HG02938 (cell line): ENCODE data around the gene CPNE5.

Experiments used
- ATAC-seq: cut with Tn5 transposase; IDR thresholded peaks from one replicate; pipeline ENCODE4 v1.9.1; 2021; ENCODE audit warnings: mild to moderate bottlenecking, moderate library complexity; ENCODE audit not compliant: unreplicated experiment

CPNE5 gene

DNA sequence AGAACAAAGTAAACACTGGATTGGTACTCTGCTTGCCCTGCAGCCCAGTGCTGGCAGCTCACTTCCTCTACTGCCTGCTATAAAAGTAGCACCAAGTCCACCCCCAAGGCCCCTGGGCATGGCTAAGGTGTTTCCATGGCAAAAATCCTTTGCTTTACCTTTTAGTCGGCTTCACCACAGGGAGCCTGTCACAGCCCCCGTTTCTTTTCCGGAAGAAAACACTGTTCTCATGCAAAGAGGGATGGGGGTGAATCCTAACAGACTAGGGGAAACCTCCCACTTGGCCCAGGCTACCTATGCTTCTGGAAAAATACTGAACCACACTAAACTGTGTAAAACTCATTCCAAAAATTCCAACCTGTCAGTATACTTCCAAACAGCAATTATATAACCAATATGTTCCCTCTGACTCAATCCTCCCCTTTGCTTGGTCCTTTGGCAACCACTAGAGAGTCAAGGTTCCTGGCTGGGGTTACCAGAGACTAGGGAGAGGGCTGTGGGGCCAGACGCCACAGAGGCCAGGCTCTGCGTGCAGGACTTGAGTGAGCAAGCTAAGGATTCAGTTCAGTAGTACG is 19.2 kb upstream of the CPNE5 start:
- no peak for ATAC-seq

DNA sequence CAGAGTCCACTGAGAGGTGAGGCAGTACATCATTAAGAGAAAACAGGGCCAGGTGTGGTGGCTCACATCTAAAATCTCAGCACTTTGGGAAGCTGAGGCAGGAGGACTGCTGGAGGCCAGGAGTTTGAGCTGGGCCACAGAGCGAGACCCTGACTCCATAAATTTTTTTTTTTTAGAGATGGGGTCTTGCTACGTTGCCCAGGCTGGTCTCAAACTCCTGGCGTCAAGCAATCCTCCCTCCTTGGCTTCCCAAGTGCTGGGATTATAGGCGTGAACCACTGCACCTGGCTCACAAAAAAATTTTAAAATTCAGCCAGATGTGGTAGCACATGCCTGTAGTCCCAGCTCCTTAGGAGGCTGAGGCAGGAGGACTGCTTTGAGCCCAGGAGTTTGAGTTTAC is 18.1 kb upstream of the CPNE5 start:
- no peak for ATAC-seq

DNA sequence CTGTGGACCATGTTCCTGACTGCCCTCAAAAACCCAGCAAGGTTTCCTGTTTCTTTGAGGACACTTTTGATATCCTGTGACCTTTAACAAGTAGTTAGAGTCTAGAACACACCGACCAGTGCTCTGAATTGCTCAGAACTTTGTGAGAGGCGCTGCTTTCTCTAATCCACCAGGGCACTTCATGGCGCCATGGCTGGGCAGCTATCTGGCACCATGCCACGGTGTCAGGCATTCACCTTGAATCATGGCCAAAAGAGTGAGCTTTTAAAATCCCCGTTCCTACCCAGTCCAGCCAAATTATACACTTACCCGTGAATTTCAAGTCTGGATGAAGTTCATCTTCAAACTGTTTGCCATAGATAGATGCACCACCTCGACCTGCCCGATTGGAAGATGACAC is 17.0 kb upstream of the CPNE5 start:
- ATAC-seq, result no peak

DNA sequence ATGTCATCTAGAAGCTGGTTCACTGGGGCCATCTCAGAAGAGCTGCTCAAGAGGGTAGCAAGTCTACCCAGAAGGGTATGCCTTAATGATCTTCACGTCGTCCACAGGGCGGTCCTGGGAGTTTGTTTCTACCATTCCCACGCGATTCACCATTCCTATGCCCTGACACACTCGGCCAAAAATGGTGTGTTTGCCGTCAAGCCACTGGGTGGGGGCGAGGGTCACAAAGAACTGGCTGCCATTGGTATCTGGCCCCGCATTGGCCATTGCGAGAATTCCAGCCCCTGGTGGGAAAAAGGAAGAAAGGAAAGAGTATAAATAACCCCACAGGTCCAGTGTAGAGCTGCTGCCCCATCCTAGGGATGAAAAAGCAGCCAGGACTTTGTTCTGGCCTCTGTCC is 16.5 kb upstream of the CPNE5 start:
- ATAC-seq, result no peak

DNA sequence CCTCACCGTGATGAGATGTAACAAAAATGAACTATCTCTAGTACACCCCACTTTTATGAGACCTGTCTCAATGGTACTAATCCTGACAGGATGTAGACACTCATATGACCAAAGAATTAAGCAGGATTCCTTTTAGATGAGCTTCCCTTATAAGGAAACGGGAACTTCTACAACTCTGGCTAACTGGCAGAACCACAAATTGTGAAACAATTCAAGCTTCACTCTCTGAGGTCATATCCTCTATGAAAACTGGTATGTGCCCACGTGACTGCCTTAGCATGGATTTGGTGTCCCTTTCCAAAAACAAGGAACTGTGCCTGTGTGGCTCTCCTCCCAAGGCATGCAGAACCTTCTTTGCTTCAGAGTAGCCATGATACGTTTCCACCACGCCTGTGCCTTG is 14.1 kb upstream of the CPNE5 start:
- no peak for ATAC-seq

DNA sequence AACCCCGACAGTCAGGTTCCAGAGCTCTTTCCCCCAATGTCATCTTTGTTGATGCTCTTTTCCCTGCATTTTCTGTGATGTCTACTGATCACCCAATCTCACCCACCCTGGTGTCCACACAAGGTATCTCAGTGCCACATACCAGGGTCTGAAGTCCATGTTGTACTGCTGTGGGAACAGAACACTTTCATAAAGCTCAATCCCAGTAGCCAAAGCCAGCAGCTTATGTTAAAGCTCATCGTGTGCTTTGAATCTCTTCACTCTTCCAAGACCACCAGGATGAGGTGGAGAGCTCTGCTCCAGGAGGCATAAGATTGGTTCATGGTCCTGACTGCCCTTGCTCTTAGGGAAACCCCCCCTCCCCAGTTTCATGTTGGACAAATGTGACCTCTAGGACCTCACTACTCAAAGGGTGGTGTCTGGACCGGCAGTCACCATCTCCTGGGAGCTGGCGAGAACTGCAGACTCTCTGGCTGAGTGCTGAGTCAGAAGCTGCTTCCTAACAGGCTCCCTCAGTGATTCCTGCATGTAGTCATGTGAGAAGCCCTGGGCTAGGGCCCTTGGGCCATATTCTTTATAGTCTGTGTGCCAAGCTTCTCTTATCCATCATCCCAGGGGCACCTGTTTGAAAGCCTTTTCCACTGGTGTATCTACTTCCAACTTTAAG is 13.4 kb upstream of the CPNE5 start:
- no peak for ATAC-seq

DNA sequence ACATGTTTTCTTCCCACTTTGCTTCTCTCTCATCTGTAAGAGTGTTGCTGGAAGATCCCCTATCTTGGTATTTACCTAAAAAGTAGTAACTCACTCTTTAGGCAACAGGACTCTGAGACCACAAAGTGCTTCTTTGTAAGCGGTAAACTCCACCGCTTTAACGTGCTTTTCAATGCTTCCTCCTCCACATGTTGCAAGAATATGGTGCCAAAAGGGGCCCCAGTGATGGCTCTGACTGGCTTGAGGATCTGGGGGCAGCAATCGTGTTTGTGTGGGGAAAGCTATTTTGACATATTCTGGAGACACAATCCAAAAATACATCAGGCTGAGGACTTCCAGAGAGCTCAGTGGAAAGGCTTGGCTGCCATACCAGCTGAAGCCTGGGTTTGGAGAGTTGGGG is 12.4 kb upstream of the CPNE5 start:
- no peak for ATAC-seq

DNA sequence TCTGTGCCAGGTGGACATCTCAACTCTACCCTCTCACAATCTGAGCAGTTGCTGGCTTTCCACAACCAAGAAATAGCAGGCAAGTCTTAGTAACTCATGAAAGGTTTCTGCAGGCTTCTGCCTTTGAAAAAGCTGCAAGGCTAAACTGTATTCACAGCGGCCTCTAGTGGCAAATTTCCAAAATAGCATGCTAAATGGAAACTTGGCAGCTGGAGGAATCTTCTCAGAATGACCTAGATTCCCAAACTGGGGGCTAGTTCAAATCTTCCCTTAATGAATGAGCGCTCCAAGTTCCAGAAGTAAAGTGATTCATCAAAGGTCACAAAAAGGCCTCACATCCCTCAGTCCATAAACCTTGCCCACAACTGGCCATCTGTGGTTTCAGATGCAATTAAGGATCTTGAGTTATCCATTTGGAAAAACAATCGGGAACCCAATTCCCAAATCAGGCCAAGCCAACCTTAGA is 11.9 kb upstream of the CPNE5 start:
- ATAC-seq, result no peak

DNA sequence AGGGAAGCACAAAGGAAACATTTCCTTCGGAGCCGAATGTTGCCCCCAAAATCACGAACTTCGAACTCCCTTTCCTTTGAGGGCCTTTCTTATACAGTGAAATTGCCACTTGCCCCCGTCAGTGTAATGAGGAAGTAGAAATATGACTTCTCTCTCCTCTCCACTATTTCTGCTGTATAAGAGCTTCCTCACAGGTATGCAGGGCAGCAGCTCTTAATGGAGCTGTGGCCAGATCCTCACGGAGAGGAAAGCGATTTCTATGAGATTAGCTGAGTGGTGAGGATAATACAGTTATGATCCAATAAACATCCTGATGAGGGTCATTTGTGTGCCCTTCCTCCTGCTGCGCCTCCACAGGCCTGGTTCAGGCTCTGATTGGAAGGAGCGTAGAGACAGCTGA is 10.8 kb upstream of the CPNE5 start:
- ATAC-seq, result no peak

DNA sequence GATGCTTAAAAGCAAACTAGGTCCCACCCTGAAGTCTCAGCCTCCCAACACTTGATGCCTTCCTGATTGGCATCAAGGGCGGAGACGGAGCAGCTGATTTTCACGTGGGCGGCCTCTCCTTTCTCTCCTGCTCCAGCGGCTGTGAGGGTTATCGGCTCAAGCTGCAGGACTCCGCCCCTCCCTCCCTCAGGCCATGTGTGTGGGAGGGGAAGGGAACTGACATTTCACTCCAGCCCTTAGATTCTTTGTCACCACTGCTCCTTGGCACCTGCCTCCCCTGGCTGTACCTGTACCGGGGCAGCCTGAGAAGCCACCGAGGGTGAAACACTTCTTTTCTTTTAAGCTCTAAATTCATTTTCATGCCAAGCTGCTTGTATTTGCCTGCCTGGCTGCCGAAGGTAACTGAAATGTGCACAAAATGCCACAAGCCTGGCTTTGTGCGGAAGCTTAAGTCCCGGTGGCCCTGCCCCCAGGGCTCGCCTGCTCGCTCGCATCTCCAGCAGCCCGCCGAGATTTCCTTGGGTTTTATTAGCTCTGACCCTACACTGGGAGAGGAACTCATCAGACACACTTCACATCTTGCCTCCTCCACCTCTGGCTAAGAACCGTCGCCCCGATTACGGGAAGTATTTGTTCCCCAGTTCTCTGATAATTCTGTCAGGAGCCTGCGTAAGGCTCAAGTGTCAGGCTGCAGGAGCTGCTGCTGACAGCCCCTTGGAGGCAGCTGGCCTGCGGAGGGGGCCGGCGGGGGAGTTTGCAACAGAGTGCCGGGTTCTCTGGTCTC is 9.6 kb upstream of the CPNE5 start:
- no peak for ATAC-seq

DNA sequence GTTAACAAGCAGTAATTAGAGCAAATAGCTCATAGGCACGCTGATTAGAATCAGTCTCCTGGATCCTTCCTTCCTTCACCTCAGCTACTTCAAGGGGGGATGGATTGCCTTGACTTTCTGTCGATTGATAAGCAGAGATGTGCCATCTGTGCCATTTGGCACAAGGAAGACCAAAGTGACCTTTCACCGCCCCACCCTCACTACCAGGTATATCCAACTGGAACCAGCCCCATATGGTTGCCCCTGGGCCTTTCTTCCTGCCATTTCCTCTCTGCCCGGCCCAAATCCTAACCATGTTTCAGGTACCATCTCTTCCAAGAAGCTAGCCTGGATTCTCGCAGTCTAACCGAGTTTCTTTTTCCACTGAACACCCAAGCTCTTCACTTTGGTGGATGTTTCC is 8.7 kb upstream of the CPNE5 start:
- no peak for ATAC-seq

DNA sequence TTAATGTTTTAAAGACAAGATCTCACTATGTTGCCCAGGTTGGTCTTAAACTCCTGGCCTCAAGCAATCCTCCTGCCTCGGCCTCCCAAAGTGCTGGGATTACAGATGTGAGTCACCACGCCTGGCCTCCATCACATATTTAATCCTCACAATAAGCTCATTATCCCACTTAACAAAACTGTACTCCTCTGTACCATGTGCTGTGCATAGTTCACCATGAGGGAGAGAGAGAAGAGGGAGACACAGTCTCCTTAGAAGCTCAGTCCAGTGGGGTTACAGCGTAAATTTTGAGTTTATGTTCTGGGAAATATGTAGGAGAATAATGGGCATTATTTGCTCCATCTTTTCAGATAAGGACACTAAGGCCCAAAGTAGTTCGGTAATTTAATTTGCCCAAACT is 7.9 kb upstream of the CPNE5 start:
- ATAC-seq, result no peak

DNA sequence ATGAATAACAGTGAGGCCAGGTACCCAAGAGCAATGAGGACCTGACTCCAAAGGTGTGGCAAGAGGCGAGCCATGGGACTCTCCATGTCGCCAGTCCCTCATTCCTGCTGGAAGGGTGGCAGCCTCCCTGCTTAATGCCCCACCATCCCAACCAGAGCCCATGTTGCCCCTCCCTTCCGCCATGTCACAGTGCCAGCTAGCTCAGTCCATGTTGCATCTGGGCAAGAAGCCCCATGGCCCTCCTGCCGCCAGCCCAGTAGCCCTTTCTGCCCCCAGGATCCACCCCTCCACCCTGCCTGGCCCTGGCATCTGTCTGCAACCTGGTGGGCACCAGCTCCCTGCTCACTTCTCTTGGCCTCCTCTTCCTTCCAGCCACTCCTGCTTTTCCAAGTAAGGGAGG is 6.0 kb upstream of the CPNE5 start:
- no peak for ATAC-seq

DNA sequence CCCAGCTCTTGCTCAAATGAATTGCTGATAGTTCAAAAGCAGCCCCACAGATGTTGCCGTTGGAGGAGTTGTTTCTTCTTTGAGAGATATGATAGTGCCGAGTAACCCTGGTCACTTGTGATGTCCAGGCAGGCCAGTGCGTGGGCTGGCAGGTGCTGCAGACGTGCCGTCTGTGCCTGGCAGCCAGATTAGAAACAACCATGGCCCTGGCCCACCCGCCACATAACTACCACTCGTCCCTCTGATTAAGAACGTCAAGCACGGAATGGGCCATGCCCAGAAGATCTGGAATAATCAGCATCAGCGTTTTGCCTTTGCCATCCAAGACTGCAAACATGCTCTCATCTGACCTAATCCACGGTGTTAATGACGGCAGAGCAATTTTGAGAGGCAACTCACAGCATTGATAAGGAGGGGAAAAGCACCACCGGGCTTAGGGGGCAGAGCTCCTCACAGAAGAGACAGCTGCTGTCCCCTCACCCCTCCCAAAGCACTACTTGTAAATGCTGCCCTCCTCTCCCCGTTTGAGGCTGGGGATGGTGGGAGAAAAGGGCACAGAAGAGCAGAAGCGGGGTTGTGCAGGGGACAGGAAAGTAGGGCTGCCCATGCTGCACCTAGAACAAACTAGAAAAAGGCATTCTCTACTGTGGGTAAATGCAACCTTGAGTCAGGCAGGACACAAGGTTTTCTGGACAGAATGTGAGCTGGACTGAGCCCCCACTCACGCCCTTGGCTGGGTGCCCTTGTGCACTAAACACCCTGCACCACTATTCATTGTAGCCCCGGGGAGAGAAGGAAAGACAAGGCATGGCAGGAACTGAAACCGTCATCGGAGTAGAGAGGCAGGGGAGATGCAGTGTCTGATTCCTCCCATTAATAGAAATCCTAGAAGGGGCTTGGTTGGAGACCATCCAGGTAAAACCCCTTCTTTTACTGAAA is 5.3 kb upstream of the CPNE5 start:
- no peak for ATAC-seq

DNA sequence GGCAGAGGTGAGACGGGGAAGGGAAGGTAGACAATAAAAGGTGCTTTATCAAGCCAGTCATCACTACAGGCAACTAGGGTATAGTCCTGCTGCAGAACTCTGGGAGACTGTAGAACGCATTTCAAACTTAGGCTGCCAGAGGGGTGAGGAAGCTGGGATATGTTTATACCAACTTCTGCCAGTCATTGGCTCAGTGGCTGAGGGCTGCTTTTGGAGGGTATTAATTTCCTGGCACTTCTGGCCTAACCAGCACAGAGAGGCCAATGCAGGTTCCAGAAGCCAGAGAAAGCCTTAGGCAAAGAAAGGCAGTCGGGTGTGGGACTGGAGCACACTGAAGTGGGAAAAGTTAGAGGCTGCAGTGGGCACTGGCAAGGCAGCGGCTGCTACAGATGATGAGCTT is 3.9 kb upstream of the CPNE5 start:
- no peak for ATAC-seq

DNA sequence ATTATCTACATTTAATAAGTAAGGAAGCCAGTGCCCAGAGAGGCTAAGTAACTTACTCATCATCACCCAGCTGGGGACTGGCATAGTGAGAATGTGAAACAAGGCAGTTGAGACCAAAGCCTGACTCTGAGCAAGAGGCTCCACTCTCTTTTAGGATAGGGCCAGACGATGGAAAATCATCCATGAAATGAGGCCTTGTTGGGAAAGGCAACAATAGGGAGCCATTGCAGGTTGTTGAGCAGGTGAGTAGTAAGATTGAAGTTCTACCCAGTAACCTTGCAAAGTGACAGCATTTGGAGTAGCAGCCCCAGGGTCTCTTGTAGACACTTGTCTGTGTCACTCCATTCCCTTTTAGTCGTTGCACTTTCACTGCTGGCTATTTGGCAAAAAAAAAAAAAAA is 2.5 kb upstream of the CPNE5 start:
- ATAC-seq, result no peak

DNA sequence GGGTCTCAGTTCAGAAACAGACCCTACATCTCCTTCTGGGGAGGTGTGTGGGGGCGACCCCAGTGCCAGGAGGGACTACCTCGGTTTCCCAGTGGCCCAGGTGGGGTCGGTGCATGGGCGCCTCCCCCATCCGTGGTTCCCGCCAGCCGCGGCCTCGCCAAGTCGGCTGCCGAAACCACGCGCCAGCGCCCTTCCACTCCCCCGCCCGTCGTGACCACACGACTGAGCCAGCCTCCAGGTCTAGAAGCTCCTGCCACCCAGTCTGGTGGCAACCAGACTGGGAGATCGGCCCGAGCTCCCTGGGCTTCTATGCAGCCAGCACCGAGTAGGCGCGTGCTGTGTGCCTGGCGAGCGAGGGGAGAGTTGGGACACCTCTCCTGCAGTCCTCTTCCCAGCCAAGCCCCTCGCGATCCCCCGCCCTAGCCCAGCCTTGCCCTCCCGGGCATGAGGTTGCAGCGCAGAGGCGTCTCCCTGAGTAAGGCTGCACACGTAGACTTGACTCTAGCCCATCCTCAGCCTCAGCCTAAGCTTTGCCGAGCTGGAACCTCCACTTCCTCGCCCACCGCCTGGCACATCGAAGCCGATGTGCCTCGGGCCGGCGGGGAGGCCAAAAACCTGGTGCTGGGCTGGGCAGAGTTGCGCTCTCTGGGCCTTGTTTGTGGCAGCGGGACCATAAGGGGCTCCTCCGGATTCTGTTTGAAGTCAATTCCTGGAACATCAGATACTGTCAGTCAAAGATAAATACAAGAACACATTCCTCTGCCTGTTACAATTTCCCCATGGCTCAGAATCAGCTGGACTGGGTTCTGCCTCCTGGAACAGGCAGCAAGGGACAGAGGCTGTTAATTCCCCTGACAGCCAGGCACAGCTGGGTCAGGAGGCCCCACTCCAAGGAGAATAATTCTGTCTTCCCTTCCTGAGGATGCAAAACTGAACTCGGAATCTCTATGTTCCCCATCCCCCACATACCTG is 1.5 kb upstream of the CPNE5 start:
- no peak for ATAC-seq

DNA sequence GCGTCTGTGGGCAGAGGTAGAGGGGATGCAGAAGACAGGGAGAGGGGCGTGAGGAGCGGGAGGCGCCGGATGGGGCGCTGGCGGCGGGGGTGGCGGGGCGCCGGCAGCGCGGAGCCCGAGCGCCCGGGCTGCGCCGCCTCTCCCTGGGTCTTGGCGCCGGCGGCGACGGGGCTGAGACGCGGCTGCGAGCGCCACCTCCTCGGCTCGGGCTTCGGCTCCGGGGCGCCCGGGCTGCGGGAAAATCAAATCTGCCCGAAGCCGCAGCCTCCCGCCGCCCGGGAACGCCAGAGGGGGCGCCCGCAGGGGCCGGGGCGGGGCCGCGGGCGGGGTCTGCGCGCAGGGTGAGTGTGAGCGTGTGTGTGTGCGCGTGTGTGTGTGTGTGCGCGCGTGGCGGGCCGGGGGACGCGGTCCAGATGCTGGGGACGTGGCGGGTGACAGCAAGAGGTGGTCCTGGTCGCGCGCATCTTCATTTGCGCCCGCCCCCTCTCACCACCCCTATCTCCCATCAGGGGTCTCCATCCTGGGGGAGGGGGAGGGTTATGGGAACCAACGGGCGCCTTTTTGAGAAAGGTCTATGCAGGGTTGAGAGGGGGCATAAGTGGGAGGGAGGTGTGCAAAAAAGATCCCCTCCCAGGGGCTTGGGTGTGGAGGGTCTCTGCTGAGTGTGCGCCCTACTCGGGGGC is 646 bp upstream of the CPNE5 start:
- no peak for ATAC-seq

DNA sequence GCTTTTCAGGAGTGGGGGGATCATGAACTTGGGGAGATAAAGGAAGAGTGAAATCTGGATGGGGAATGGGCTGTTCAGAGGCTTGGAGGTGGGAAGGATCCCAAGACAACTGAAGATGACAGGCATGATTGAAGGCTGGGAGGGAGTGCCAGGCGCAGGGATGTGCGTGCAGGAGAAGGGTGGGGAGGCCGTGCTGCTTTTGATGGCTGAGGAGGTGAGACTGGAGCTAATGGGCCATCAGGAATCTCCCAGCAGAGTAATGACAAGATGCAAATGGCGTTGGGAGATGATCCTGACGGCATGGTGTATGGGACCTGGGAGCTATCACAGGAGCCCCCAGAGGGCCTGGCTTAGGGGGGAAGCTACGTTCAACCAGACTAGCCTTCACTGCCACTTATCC is 1.6 kb downstream of the CPNE5 start:
- no peak for ATAC-seq

DNA sequence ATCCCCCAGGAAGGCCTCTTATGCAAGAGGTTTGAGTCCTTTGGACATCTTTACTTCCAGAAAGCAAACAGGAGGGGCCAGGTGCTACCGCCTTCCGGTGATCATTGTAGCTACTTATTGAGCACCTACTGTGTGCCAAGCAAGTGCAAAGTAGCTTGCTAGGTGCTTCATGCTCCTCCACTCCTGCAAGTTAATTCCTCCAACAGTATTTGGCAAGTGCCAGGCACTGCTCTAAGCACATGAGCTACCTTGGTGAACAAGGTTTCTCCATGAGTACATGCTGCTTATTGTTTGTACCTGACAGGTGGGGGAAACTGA is 2.3 kb downstream of the CPNE5 start:
- no peak for ATAC-seq
